Kidney (tissue), 14 donors: Measurements from ENCODE around the gene SLC22A13. TPM values are rescaled to one million over a fixed set of nuclear protein-coding genes. Genes with fewer than 3 reads are reported as not detected.

Experiments
- DNase-seq, 5 donors: peaks; one replicate each; pipeline ENCODE4 v3.0.0-alpha.2; 2013 to 2020
- FAIRE-seq: peaks from 2 replicates; lab custom pipeline; 2012; peaks lifted over from hg19 to GRCh38; lab: Jason Lieb, UNC
- H3K27ac ChIP-seq, 2 donors: one replicate each; pipeline ENCODE4 v1.7.0; 2013; ENCODE audit warnings: low read depth in 2 of 2, low read length in 2 of 2, inconsistent platforms in 1 of 2
- H3K27me3 ChIP-seq: one replicate; pipeline ENCODE4 v1.7.1; 2013; ENCODE audit warnings: low read length, inconsistent platforms; ENCODE audit not compliant: control insufficient read depth, insufficient read depth
- H3K36me3 ChIP-seq, 3 donors: one replicate each; pipeline versions ENCODE4 v1.7.0 to v1.7.1; 2013; ENCODE audit warnings: low read length in 3 of 3, control low read depth in 1 of 3, inconsistent platforms in 1 of 3; ENCODE audit not compliant: insufficient read depth in 3 of 3, control insufficient read depth in 2 of 3
- H3K4me1 ChIP-seq, 3 donors: one replicate each; pipeline versions ENCODE4 v1.7.0 to v1.7.1; 2013; ENCODE audit warnings: low read length in 3 of 3, inconsistent platforms in 1 of 3, low read depth in 1 of 3; ENCODE audit not compliant: control insufficient read depth in 2 of 3, insufficient read depth in 2 of 3
- H3K4me3 ChIP-seq, 3 donors: one replicate each; pipeline versions ENCODE4 v1.7.0 to v1.8.1; 2013; ENCODE audit warnings: low read length in 3 of 3, control low read depth in 1 of 3, inconsistent platforms in 1 of 3
- H3K9ac ChIP-seq, 3 donors: one replicate each; pipeline versions ENCODE4 v1.7.0 to v1.7.1; 2013; ENCODE audit warnings: low read length in 3 of 3, control low read depth in 1 of 3, inconsistent platforms in 1 of 3
- H3K9me3 ChIP-seq, 3 donors: one replicate each; pipeline versions ENCODE4 v1.7.0 to v1.7.1; 2013; ENCODE audit warnings: low read length in 3 of 3, control low read depth in 1 of 3, inconsistent platforms in 1 of 3; ENCODE audit not compliant: control insufficient read depth in 2 of 3, insufficient read depth in 1 of 3
- CTCF ChIP-seq: IDR thresholded peaks from 3 replicates; pipeline ENCODE4 v1.5.1; 2012; ENCODE audit warnings: mild to moderate bottlenecking, moderate library complexity, borderline replicate concordance; ENCODE audit not compliant: insufficient read depth; ENCODE audit errors: extremely low read depth
- intact Hi-C: fragments of 100-400 bp; cut with DNase I; formaldehyde crosslinking; loops from one replicate; pipeline ENCODE4 v1.11.1; 2022
- polyA plus RNA-seq: library from polyadenylated mRNA; stranded (reverse); fragments of 350-450 nt; fragmentation: Illumina TruSeq; extraction: RNeasy Lipid Tissue Mini Kit (QIAGEN cat#74804); gene quantifications from one replicate; pipeline ENCODE4 v1.2.3, GENCODE V29; 2014; ENCODE audit warnings: low read depth, low replicate concordance; ENCODE audit not compliant: insufficient read depth
- total RNA-seq: library from RNA; stranded (reverse); fragmentation: NEBNext Ultra II Directional; extraction: Animal tissue kit (Norgen Biotek cat#: 25700); gene quantifications from one replicate; pipeline ENCODE4 v1.2.1, GENCODE V29; 2021
- donor health status: control.
- donor health status: control.
- donor health status: control.
- donor health status: control.
- donor health status: control.
- donor health status: DM: yes; HTN: yes; CAD: no.
- donor health status: Normal renal cell carcinoma (clear cell type).

The SLC22A13 gene
- total and polyA plus RNA-seq, 2 donors from 2014 or later = 0.16 to 9.9 TPM

GRCh38 chr3:38312356-38312755 is 46.7 kb downstream of the SLC22A13 start:
- Histone ChIP-seq H3K27ac (no peak overlapping the region), H3K4me1 (no peaks in the 10 kb centered on the region), H3K4me3 (no peak overlapping the region), H3K9ac (no peak overlapping the region), H3K9me3 (no peaks in the 10 kb centered on the region), H3K36me3 (no peaks in the 10 kb centered on the region), H3K27me3 (no peaks in the 10 kb centered on the region)
- no peak for TF ChIP-seq CTCF
- FAIRE-seq = no peak
- DNase-seq = no peak
- intact Hi-C loops = no loop called here

- FAIRE-seq = no peak
- TF ChIP-seq CTCF = no peak
- intact Hi-C loops = no loop called here
- no peak for DNase-seq
- Histone ChIP-seq H3K27ac (no peak overlapping the region), H3K4me1 (no peaks in the 10 kb centered on the region), H3K9ac (no peak overlapping the region), H3K27me3 (no peaks in the 10 kb centered on the region), H3K9me3 (no peaks in the 10 kb centered on the region), H3K4me3 (no peak overlapping the region), H3K36me3 (no peaks in the 10 kb centered on the region)
Observed at GRCh38 chr3:38313263-38313662, 47.7 kb downstream of the SLC22A13 start.

GRCh38 chr3:38313695-38314094 is 48.1 kb downstream of the SLC22A13 start:
- Histone ChIP-seq H3K4me1 (no peaks in the 10 kb centered on the region), H3K9ac (no peak overlapping the region), H3K4me3 (no peak overlapping the region), H3K27me3 (no peaks in the 10 kb centered on the region), H3K36me3 (no peaks in the 10 kb centered on the region), H3K9me3 (no peaks in the 10 kb centered on the region), H3K27ac (no peak overlapping the region)
- intact Hi-C loops = no loop called here
- DNase-seq = no peak
- no peak for TF ChIP-seq CTCF
- FAIRE-seq = no peak

- Histone ChIP-seq H3K27me3 (no peaks in the 10 kb centered on the region), H3K4me3 (no peak overlapping the region), H3K36me3 (no peaks in the 10 kb centered on the region), H3K27ac (no peak overlapping the region), H3K9me3 (no peaks in the 10 kb centered on the region), H3K9ac (no peak overlapping the region), H3K4me1 (no peaks in the 10 kb centered on the region)
- DNase-seq = peak in 2 of 5 donors; percentile 13 to 19
- no peak for TF ChIP-seq CTCF
- FAIRE-seq = no peak
- intact Hi-C loops = no loop called here
Observed at GRCh38 chr3:38314112-38314763, 48.6 kb downstream of the SLC22A13 start.
